Measurements from ENCODE around the gene GIMAP1. TPM values are rescaled to one million over a fixed set of nuclear protein-coding genes. Genes with fewer than 3 reads are reported as not detected.

The GIMAP1 gene
- total RNA-seq, 1 experiment from 2014 or later, result 0.10 TPM

GRCh38 chr7:150738591-150739001 lies 22.2 kb downstream of the GIMAP1 start (continued):
- TF ChIP-seq JUND (IDR thresholded peaks at IDR 0.05), result peak; percentile 35; the same call in 1 of the 2 replicates

GRCh38 chr7:150739033-150739432 lies 22.6 kb downstream of the GIMAP1 start:
- peak in 2 of 3 experiments; percentile 24 to 32; a peak in 3 of 6 replicates for TF ChIP-seq CTCF (IDR thresholded peaks at IDR 0.05 in 2 of 3, conservative IDR thresholded peaks at IDR 0.05 in 1 of 3; ENCODE audit: borderline replicate concordance in 1 of 3, insufficient read depth in 1 of 3, low read depth in 2 of 3, low read length in 2 of 3)
- no peak for TF ChIP-seq ZBTB33 (IDR thresholded peaks at IDR 0.05; ENCODE audit: extremely low read depth, insufficient replicate concordance, low read length)
- TF ChIP-seq EGR1 (IDR thresholded peaks at IDR 0.05; ENCODE audit: low read depth), result no peak
- peak; percentile 44; the same call in 1 of the 2 replicates for TF ChIP-seq RAD21 (IDR thresholded peaks at IDR 0.05; ENCODE audit: low read depth)
- Histone ChIP-seq H3K27ac (ENCODE audit: low read depth, low read length) (no peak overlapping the region), H3K4me2 (ENCODE audit: low read length) (peak overlapping the region; percentile 37; the same call in 1 of the 2 replicates), H3K27me3 (ENCODE audit: insufficient read depth, low read length) (peaks cover 70% of the 10 kb centered on the region), H2AFZ (ENCODE audit: low read depth, low read length, poor library complexity, severe bottlenecking) (no peak overlapping the region), H3K79me2 (ENCODE audit: insufficient read depth, low read length) (no peaks in the 10 kb centered on the region), H3K4me1 (ENCODE audit: control insufficient read depth in 1 of 2, insufficient read depth in 2 of 2, low read length in 2 of 2) (peaks cover 0 to 10% of the 10 kb centered on the region in 2 experiments; a peak in 3 of 4 replicates), H3K9me2 (ENCODE audit: insufficient read depth) (no peaks in the 10 kb centered on the region), H4K20me1 (ENCODE audit: insufficient read depth) (no peaks in the 10 kb centered on the region), H3K9ac (ENCODE audit: low read length) (no peak overlapping the region), H3K36me3 (ENCODE audit: control insufficient read depth in 1 of 2, insufficient read depth in 2 of 2, low read length in 2 of 2) (no peaks in the 10 kb centered on the region), H3K9me3 (ENCODE audit: control insufficient read depth in 1 of 2, insufficient read depth in 1 of 2, low read depth in 1 of 2, low read length in 2 of 2) (no peaks in the 10 kb centered on the region), H3K4me3 (replicated peaks in 1 of 2; ENCODE audit: low read depth in 1 of 2, low read length in 2 of 2) (no peak overlapping the region)
- no TSS peak for BruUV-seq (replicated peaks)
- RAD21 ChIA-PET (ENCODE audit: low non-redundant PET in 1 of 2, low total read pairs in 2 of 2, uncharacterized antibody in 2 of 2, unreplicated experiment in 2 of 2), result no interaction called here
- POLR2A ChIA-PET, result no interaction called here
- intact Hi-C loops (cut with micrococcal nuclease), result no loop called here
- DNase-seq (ENCODE audit: low read depth, low spot score) (no peak), ATAC-seq (peak; percentile 45; the same call in 1 of the 2 replicates)
- CTCF ChIA-PET, result interaction anchor here (1.0 to 1.4 kb wide), 4 partner anchors 16 to 271 kb away, joined by 3 to 5 read pairs (median 3); no protein-coding TSS in a partner anchor

All from HCT116 (cell line).